ENCODE results near the gene PLEKHO2. TPM values are rescaled to one million over a fixed set of nuclear protein-coding genes. Genes with fewer than 3 reads are reported as not detected.

The PLEKHO2 gene
- total and polyA plus RNA-seq, 2 of the 13 experiments (the other 11 are each of a cell fraction or from before 2014, with no cell fraction given) = 3.8 to 4.8 TPM

- no peak for TF ChIP-seq CSRNP2 (CRISPR knock-in tag; conservative IDR thresholded peaks at IDR 0.05; ENCODE audit: low read depth)
These were observed 37.0 kb downstream of the PLEKHO2 start (continued) for GRCh38 chr15:64878705-64879104.

GRCh38 chr15:64883100-64883581 lies 41.4 kb downstream of the PLEKHO2 start:
- Histone ChIP-seq H4K20me1 (ENCODE audit: insufficient read depth, low read length) (no peaks in the 10 kb centered on the region), H3K4me1 (ENCODE audit: insufficient read depth, low read length) (peaks cover 11% of the 10 kb centered on the region), H3K36me3 (replicated peaks in 1 of 2; ENCODE audit: control insufficient read depth in 1 of 2, insufficient read depth in 2 of 2, low read length in 2 of 2) (no peaks in the 10 kb centered on the region), H3K4me2 (ENCODE audit: low read depth, low read length) (no peak overlapping the region), H3K9me3 (ENCODE audit: low read length) (no peaks in the 10 kb centered on the region), H2AFZ (ENCODE audit: low read length) (no peak overlapping the region), H3K79me2 (ENCODE audit: insufficient read depth, low read length) (no peaks in the 10 kb centered on the region), H3K4me3 (replicated peaks in 1 of 3; ENCODE audit: insufficient read depth in 1 of 3, low read depth in 2 of 3, low read length in 3 of 3) (no peak overlapping the region), H3K27ac (ENCODE audit: extremely low read length, insufficient read depth, low read length) (no peak overlapping the region), H3K27me3 (ENCODE audit: control insufficient read depth in 1 of 2, insufficient read depth in 2 of 2, low read length in 2 of 2) (peaks cover 1 to 6% of the 10 kb centered on the region in 2 experiments; a peak in 2 of 5 replicates), H3K9ac (ENCODE audit: insufficient read depth, low read depth, low read length) (no peak overlapping the region)
- TF ChIP-seq DZIP1 (CRISPR knock-in tag; IDR thresholded peaks at IDR 0.05) = no peak
- TF ChIP-seq HDAC6 (IDR thresholded peaks at IDR 0.05; ENCODE audit: low read depth, low read length) = no peak
- no peak for TF ChIP-seq PITX1 (CRISPR knock-in tag; IDR thresholded peaks at IDR 0.05)
- TF ChIP-seq ZNF276 (CRISPR knock-in tag; IDR thresholded peaks at IDR 0.05; ENCODE audit: low read depth) = no peak
- TF ChIP-seq KDM3A (CRISPR knock-in tag; IDR thresholded peaks at IDR 0.05; ENCODE audit: low read depth) = no peak
- no peak for TF ChIP-seq MXD3 (CRISPR knock-in tag; IDR thresholded peaks at IDR 0.05)
- no peak for TF ChIP-seq MBNL3 (CRISPR knock-in tag; conservative IDR thresholded peaks at IDR 0.05)
- TF ChIP-seq EED (CRISPR knock-in tag; IDR thresholded peaks at IDR 0.05) = no peak
- TF ChIP-seq ZNF879 (CRISPR knock-in tag; IDR thresholded peaks at IDR 0.05) = no peak
- no peak for TF ChIP-seq ZNF138 (CRISPR knock-in tag; IDR thresholded peaks at IDR 0.05; ENCODE audit: low read depth)
- TF ChIP-seq ZNF691 (CRISPR knock-in tag; IDR thresholded peaks at IDR 0.05; ENCODE audit: borderline replicate concordance, low read depth) = no peak
- TF ChIP-seq ZNF510 (CRISPR knock-in tag; IDR thresholded peaks at IDR 0.05; ENCODE audit: low read depth) = no peak
- ATAC-seq (no peak), FAIRE-seq (no peak), DNase-seq (ENCODE audit: low spot score) (no peak)
- intact Hi-C loops (cut with micrococcal nuclease; ENCODE audit: unreplicated experiment) (no loop called here), in situ Hi-C loops (cut with HindIII; ENCODE audit: extremely low pct_ligation_motif_present, low pct_unique_long_range_greater_than_20kb) (no loop called here)
- CTCF ChIA-PET (ENCODE audit: low intra/inter-chr PET ratio, low total read pairs) = no interaction called here
- POLR2A ChIA-PET = no interaction called here
- 38% methylated on average over 4 of the region's 5 CpGs for WGBS (ENCODE audit: low lambda C conversion rate)
- BruUV-seq (replicated peaks) = no TSS peak
